Gastrocnemius medialis (tissue), 4 donors: Measurements from ENCODE around the gene CMPK1.

Experiments
- POLR2A ChIP-seq, 2 donors: fragments of 450-650 bp; IDR thresholded peaks; one replicate each; pipeline ENCODE4 v1.6.1; 2017; ENCODE audit warnings: antibody characterized with exemption in 2 of 2, mild to moderate bottlenecking in 2 of 2, moderate library complexity in 2 of 2
- TF ChIP-seq, protein P1 (sequence below), 5 experiments: fragments of 450-650 bp in 3 of 5; fragments of 200-600 bp in 2 of 5; sonication (generic) in 2 of 5; IDR thresholded peaks in 4 of 5; conservative IDR thresholded peaks in 1 of 5; 1 replicate in 4 of 5; 2 replicates in 1 of 5; pipeline ENCODE4 v1.5.1; 2016 to 2019; ENCODE audit warnings: antibody characterized with exemption in 5 of 5, mild to moderate bottlenecking in 3 of 5, moderate library complexity in 3 of 5

DNA sequence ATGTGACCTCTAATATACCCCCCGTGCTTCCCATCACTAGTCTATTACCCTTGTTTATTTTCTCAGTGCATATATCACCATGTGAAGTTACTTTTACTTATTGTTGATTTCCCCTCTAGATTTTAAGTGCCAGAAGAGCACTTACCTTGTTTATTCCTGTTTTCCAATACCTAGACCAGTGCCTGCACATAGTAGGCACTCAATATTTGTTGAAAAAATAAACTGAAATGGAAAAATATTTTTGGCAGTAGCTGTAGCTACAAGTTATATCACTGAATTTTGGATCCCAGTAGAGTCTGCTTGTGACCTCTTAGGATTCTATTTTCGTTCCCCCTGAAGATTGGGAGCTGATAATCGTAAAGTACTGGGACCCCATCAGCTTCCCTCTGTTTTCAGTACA lies 50.5 kb downstream of the CMPK1 start:
- TF ChIP-seq POLR2A (IDR thresholded peaks at IDR 0.05), result no peak
- TF ChIP-seq, protein P1, sequence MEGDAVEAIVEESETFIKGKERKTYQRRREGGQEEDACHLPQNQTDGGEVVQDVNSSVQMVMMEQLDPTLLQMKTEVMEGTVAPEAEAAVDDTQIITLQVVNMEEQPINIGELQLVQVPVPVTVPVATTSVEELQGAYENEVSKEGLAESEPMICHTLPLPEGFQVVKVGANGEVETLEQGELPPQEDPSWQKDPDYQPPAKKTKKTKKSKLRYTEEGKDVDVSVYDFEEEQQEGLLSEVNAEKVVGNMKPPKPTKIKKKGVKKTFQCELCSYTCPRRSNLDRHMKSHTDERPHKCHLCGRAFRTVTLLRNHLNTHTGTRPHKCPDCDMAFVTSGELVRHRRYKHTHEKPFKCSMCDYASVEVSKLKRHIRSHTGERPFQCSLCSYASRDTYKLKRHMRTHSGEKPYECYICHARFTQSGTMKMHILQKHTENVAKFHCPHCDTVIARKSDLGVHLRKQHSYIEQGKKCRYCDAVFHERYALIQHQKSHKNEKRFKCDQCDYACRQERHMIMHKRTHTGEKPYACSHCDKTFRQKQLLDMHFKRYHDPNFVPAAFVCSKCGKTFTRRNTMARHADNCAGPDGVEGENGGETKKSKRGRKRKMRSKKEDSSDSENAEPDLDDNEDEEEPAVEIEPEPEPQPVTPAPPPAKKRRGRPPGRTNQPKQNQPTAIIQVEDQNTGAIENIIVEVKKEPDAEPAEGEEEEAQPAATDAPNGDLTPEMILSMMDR (IDR thresholded peaks at IDR 0.05 in 4 of 5, conservative IDR thresholded peaks at IDR 0.05 in 1 of 5), result no peak
